PFSK-1 (cell line): ENCODE data around the gene OSBPL8.

Experiments
- POLR2AphosphoS5 ChIP-seq: IDR thresholded peaks from 2 replicates; pipeline ENCODE4 v1.6.1; 2012; ENCODE audit warnings: low read depth, mild to moderate bottlenecking, control low read depth, low read length, moderate library complexity
- TAF1 ChIP-seq: IDR thresholded peaks from 2 replicates; pipeline ENCODE4 v1.6.1; 2012; ENCODE audit warnings: low read length, control low read depth, borderline replicate concordance; ENCODE audit not compliant: insufficient read depth

DNA sequence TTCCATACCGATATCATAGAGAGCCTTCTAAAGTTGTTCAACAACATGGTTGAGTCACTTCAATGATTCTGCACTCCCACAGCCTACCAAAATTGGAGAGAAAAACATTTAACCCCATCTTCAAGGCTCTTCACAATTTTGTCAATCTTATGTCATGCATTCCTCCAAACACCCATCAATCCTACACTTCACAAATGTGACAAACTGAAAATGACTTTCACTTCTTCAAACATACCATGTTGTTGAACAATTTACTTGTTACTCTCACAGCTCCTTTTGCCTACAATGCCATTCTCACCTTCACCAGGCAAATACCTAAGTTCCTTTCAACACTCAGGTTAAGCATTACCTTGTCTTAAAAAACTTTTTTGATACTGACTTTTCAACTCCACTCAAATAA is 88.0 kb downstream of the OSBPL8 start:
- TF ChIP-seq POLR2AphosphoS5 (no peak), TAF1 (no peak)
